HepG2 (cell line): ENCODE data around the gene DENND5B. TPM values are rescaled to one million over a fixed set of nuclear protein-coding genes. Genes with fewer than 3 reads are reported as not detected.
A peak's percentile ranks its signal among the peaks of the same experiment; 100 is the strongest.

Experiments used
- ATAC-seq: fragments of 200-7000 bp; cut with Tn5 transposase; 3 replicates; pipeline ENCODE4 v1.9.1; 2020; ENCODE audit warnings: mild to moderate bottlenecking, moderate library complexity
- BruUV-seq: library from RNA; stranded (reverse); fragments of 400-500 nt; replicated peaks from 2 replicates; lab custom pipeline; 2021; lab: Mats Ljungman, UMichigan
- CTCF ChIA-PET: fragments of 300-600 bp; formaldehyde crosslinking; extraction: SDS; loops from one replicate; lab custom pipeline; 2021; ENCODE audit warnings: low total read pairs, inconsistent platforms, low intra/inter-chr PET ratio; lab: Yijun Ruan, JAX
- POLR2A ChIA-PET: fragments of 350-600 bp; sonication (Branson Sonifier 250); formaldehyde crosslinking; loops from one replicate; lab custom pipeline; 2020; ENCODE audit warnings: antibody characterized with exemption, inconsistent platforms; lab: Yijun Ruan, JAX
- DNase-seq: peaks from one replicate; pipeline ENCODE4 v3.0.0-alpha.2; 2015; ENCODE audit warnings: low spot score
- FAIRE-seq: peaks from 3 replicates; lab custom pipeline; 2011; peaks lifted over from hg19 to GRCh38; lab: Jason Lieb, UNC
- H2AFZ ChIP-seq: one replicate; pipeline ENCODE4 v1.6.1; 2011; ENCODE audit warnings: low read length, inconsistent platforms
- H3K27ac ChIP-seq: fragments of 300-600 bp; 3 replicates; pipeline ENCODE4 v1.8.0; 2011; ENCODE audit warnings: mixed run types, mild to moderate bottlenecking, mixed read lengths, low read length, inconsistent platforms; ENCODE audit not compliant: insufficient read depth; ENCODE audit errors: extremely low read length
- H3K27me3 ChIP-seq, 2 experiments: fragments of 200-600 bp in 1 of 2; 2 replicates in 1 of 2; 3 replicates in 1 of 2; pipeline versions ENCODE4 v1.6.0 to v1.8.0; 2011; ENCODE audit warnings: low read length in 2 of 2, mild to moderate bottlenecking in 2 of 2, moderate library complexity in 2 of 2, inconsistent platforms in 1 of 2; ENCODE audit not compliant: insufficient read depth in 2 of 2, control insufficient read depth in 1 of 2
- H3K36me3 ChIP-seq, 2 experiments: fragments of 200-600 bp in 1 of 2; replicated peaks in 1 of 2; 2 replicates in 1 of 2; 3 replicates in 1 of 2; pipeline versions ENCODE4 v1.5.1 to v1.8.0; 2011; ENCODE audit warnings: low read length in 2 of 2, inconsistent platforms in 1 of 2; ENCODE audit not compliant: insufficient read depth in 2 of 2, control insufficient read depth in 1 of 2
- H3K4me1 ChIP-seq: 2 replicates; pipeline ENCODE4 v1.5.1; 2012; ENCODE audit warnings: low read length, inconsistent platforms; ENCODE audit not compliant: insufficient read depth
- H3K4me2 ChIP-seq: 2 replicates; pipeline ENCODE4 v1.6.0; 2011; ENCODE audit warnings: low read depth, low read length, inconsistent platforms
- H3K4me3 ChIP-seq, 3 experiments: fragments of 200-600 bp in 1 of 3; sonication (generic), shearing (Covaris generic) in 1 of 3; replicated peaks in 1 of 3; 2 replicates each; pipeline ENCODE4 v1.5.1; 2011 to 2016; ENCODE audit warnings: low read length in 3 of 3, inconsistent platforms in 2 of 3, low read depth in 2 of 3, mild to moderate bottlenecking in 2 of 3, control low read depth in 1 of 3, mixed read lengths in 1 of 3; ENCODE audit not compliant: insufficient read depth in 1 of 3
- H3K79me2 ChIP-seq: one replicate; pipeline ENCODE4 v1.6.1; 2011; ENCODE audit warnings: low read length, inconsistent platforms; ENCODE audit not compliant: insufficient read depth
- H3K9ac ChIP-seq: 2 replicates; pipeline ENCODE4 v1.6.0; 2011; ENCODE audit warnings: mild to moderate bottlenecking, low read depth, low read length, inconsistent platforms; ENCODE audit not compliant: insufficient read depth
- H3K9me3 ChIP-seq: 2 replicates; pipeline ENCODE4 v1.5.1; 2012; ENCODE audit warnings: mild to moderate bottlenecking, low read length
- H4K20me1 ChIP-seq: 2 replicates; pipeline ENCODE4 v1.6.0; 2011; ENCODE audit warnings: inconsistent platforms, mild to moderate bottlenecking, low read length, moderate library complexity; ENCODE audit not compliant: insufficient read depth
- ATF7 ChIP-seq, 2 experiments: fragments of 450-650 bp in 1 of 2; sonication (generic) in 1 of 2; formaldehyde crosslinking in 1 of 2; IDR thresholded peaks; 2 replicates each; pipeline versions ENCODE4 v1.4.0 to v1.6.1; 2016 to 2020; ENCODE audit warnings: antibody characterized with exemption in 1 of 2, mild to moderate bottlenecking in 1 of 2, missing genetic modification reagents in 1 of 2
- CHD4 ChIP-seq: fragments of 200-600 bp; sonication (generic); IDR thresholded peaks from 2 replicates; pipeline ENCODE4 v1.7.0; 2017; ENCODE audit warnings: mild to moderate bottlenecking, low read length, borderline replicate concordance
- HNRNPH1 ChIP-seq: fragments of 200-400 bp; formaldehyde crosslinking; optimal IDR thresholded peaks from 2 replicates; pipeline ENCODE3; 2017; ENCODE audit warnings: mild to moderate bottlenecking, low read depth, low read length
- RFX3 ChIP-seq: IDR thresholded peaks from 2 replicates; pipeline ENCODE4 v1.6.1; 2016; ENCODE audit warnings: missing biosample characterization, missing genetic modification reagents
- ZBED4 ChIP-seq: sonication (generic); formaldehyde crosslinking; IDR thresholded peaks from 2 replicates; pipeline ENCODE4 v1.4.0; 2020; ENCODE audit warnings: missing genetic modification reagents, borderline replicate concordance
- ZNF598 ChIP-seq: sonication (generic); formaldehyde crosslinking; IDR thresholded peaks from 2 replicates; pipeline ENCODE4 v1.5.1; 2020; ENCODE audit warnings: mild to moderate bottlenecking, missing genetic modification reagents, borderline replicate concordance
- ZNF775 ChIP-seq: sonication (generic); formaldehyde crosslinking; IDR thresholded peaks from 2 replicates; pipeline ENCODE4 v1.4.0; 2020; ENCODE audit warnings: missing genetic modification reagents, mild to moderate bottlenecking, moderate library complexity, borderline replicate concordance
- WGBS: methylation state at CpG from one replicate; pipeline ENCODE4 v1.1.6; 2017; ENCODE audit warnings: low lambda C conversion rate; 5-methylcytosine and 5-hydroxymethylcytosine counted together
- in situ Hi-C: cut with HindIII; loops from 2 replicates; pipeline ENCODE4 v1.10.0; 2017; ENCODE audit warnings: low pct_unique_long_range_greater_than_20kb; ENCODE audit not compliant: extremely low pct_ligation_motif_present
- intact Hi-C: fragments of 100-400 bp; cut with micrococcal nuclease; formaldehyde crosslinking; loops from one replicate; pipeline ENCODE4 v1.10.0; 2022; ENCODE audit not compliant: unreplicated experiment
- polyA plus RNA-seq, 8 experiments: library from polyadenylated mRNA; depleted of rRNA in 3 of 8; stranded (reverse) in 7 of 8; unstranded in 1 of 8; fragments of >200 nt; fragmentation: Illumina TruSeq in 4 of 8; extraction: Trizol in 4 of 8; gene quantifications; 2 replicates each; pipeline versions ENCODE4 v1.2.1 to v1.2.3, GENCODE V29; 2011 to 2016; ENCODE audit warnings: low read depth in 4 of 8, missing spikeins in 1 of 8, mixed read lengths in 1 of 8; ENCODE audit not compliant: insufficient read depth in 1 of 8
- total RNA-seq, 5 experiments: library from RNA; depleted of rRNA; stranded (reverse); fragments of >200 nt; fragmentation: Illumina TruSeq; extraction: Trizol; gene quantifications; 2 replicates each; pipeline ENCODE4 v1.2.3, GENCODE V29; 2016; ENCODE audit warnings: low read depth in 1 of 5
- TF ChIP-seq, protein P1 (sequence below): sonication (generic); formaldehyde crosslinking; IDR thresholded peaks from 2 replicates; pipeline ENCODE4 v1.4.0; 2020; ENCODE audit warnings: low read depth, mild to moderate bottlenecking, missing genetic modification reagents
- TF ChIP-seq, protein P2 (sequence below): sonication (generic); formaldehyde crosslinking; IDR thresholded peaks from 2 replicates; pipeline ENCODE4 v1.5.0; 2020; ENCODE audit warnings: missing genetic modification reagents

Gene DENND5B
- total and polyA plus RNA-seq, 2 of the 13 experiments (the other 11 are each of a cell fraction or from before 2014, with no cell fraction given), result 14.7 to 18.7 TPM

GRCh38 chr12:31423405-31423804 lies 167.5 kb downstream of the DENND5B start:
- no peaks in the 10 kb centered on the region for H3K9me3 ChIP-seq
- no TSS peak for BruUV-seq
- intact Hi-C loops, result no loop called here
- H3K4me3 ChIP-seq, result no peak overlapping the region
- TF ChIP-seq HNRNPH1 (no peak), ATF7 (IDR thresholded peaks at IDR 0.05) (peak; percentile 71), ATF7 (CRISPR knock-in tag; IDR thresholded peaks at IDR 0.05) (no peak)
- in situ Hi-C loops, result loop anchor here (25.0 kb wide), 1 partner anchor 89 kb away; no protein-coding TSS in a partner anchor
- H3K4me1 ChIP-seq, result no peaks in the 10 kb centered on the region
- no peak overlapping the region for H3K4me2 ChIP-seq
- FAIRE-seq (no peak), DNase-seq (no peak), ATAC-seq (no peak)
- H2AFZ ChIP-seq, result no peak overlapping the region
- no peak overlapping the region for H3K9ac ChIP-seq
- 92% methylated on average over 1 of the region's 1 CpG for WGBS
- H3K27me3 ChIP-seq, result no peaks in the 10 kb centered on the region
- H4K20me1 ChIP-seq, result no peaks in the 10 kb centered on the region
- ChIA-PET CTCF (no interaction called here), POLR2A (no interaction called here)
- H3K27ac ChIP-seq, result no peak overlapping the region
- no peaks in the 10 kb centered on the region for H3K79me2 ChIP-seq
- H3K36me3 ChIP-seq, result peaks cover 3 to 10% of the 10 kb centered on the region in 2 experiments; a peak in 4 of 5 replicates

DNA sequence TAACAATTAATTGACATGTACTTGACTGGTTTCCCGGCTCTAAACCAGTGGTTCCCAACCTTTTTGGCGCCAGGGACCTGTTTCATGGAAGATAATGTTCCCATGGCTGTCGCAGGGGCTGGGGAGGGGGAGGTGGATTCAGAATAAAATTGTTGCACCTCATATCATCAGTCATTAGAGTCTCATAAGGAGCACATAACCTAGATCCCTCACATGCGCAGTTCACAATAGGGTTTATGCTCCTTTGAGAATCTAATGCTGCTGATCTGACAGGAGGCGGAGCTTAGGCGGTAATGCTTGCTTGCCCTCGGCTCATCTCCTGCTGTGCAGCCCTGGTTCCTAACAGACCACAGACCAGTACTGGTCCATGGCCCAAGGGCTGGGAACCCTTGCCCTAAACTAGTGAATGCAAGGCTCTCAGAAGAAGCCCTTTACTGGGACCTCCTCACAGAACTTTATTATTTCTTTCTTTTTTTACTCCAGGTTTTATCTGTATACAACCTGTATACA lies 178.6 kb downstream of the DENND5B start:
- ChIA-PET POLR2A (no interaction called here), CTCF (no interaction called here)
- H3K9me3 ChIP-seq, result no peaks in the 10 kb centered on the region
- H3K36me3 ChIP-seq, result peaks cover 2 to 16% of the 10 kb centered on the region in 2 experiments; a peak in 3 of 5 replicates
- no peaks in the 10 kb centered on the region for H3K4me1 ChIP-seq
- no peak overlapping the region for H3K9ac ChIP-seq
- in situ Hi-C loops, result loop anchor here (25.0 kb wide), 1 partner anchor 100 kb away; no protein-coding TSS in a partner anchor
- intact Hi-C loops, result no loop called here
- H4K20me1 ChIP-seq, result no peaks in the 10 kb centered on the region
- no peak overlapping the region for H2AFZ ChIP-seq
- H3K4me3 ChIP-seq, result no peak overlapping the region
- FAIRE-seq, result no peak
- WGBS, result 100% methylated on average over 7 of the region's 7 CpGs
- ATAC-seq, result no peak
- BruUV-seq, result no TSS peak
- no peak for TF ChIP-seq CHD4
- TF ChIP-seq RFX3 (CRISPR knock-in tag), result no peak
- no peak for TF ChIP-seq ZNF775 (CRISPR knock-in tag)
- TF ChIP-seq, protein P1, sequence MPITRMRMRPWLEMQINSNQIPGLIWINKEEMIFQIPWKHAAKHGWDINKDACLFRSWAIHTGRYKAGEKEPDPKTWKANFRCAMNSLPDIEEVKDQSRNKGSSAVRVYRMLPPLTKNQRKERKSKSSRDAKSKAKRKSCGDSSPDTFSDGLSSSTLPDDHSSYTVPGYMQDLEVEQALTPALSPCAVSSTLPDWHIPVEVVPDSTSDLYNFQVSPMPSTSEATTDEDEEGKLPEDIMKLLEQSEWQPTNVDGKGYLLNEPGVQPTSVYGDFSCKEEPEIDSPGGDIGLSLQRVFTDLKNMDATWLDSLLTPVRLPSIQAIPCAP (CRISPR knock-in tag), result no peak
- TF ChIP-seq ZNF598 (CRISPR knock-in tag), result no peak
- TF ChIP-seq ZBED4 (CRISPR knock-in tag), result no peak
- TF ChIP-seq, protein P2, sequence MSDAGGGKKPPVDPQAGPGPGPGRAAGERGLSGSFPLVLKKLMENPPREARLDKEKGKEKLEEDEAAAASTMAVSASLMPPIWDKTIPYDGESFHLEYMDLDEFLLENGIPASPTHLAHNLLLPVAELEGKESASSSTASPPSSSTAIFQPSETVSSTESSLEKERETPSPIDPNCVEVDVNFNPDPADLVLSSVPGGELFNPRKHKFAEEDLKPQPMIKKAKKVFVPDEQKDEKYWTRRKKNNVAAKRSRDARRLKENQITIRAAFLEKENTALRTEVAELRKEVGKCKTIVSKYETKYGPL (CRISPR knock-in tag), result no peak
- DNase-seq, result no peak
- no peaks in the 10 kb centered on the region for H3K27me3 ChIP-seq
- no peaks in the 10 kb centered on the region for H3K79me2 ChIP-seq
- H3K27ac ChIP-seq, result no peak overlapping the region
- H3K4me2 ChIP-seq, result no peak overlapping the region
